Left lung (tissue), 10 donors: Measurements from ENCODE around the gene ZNF30. TPM values are rescaled to one million over a fixed set of nuclear protein-coding genes. Genes with fewer than 3 reads are reported as not detected.

Experiments used
- ATAC-seq: fragments of 200-7000 bp; cut with Tn5 transposase; one replicate; pipeline ENCODE4 v1.9.1; 2020; ENCODE audit warnings: moderate library complexity
- DNase-seq, 4 donors: peaks; one replicate each; pipeline ENCODE4 v3.0.0-alpha.2; 2013 to 2020
- H3K27ac ChIP-seq, 2 donors: fragments of 200-600 bp; sonication (generic) in 1 of 2; one replicate each; pipeline versions ENCODE4 v1.5.0 to v1.8.0; 2020 to 2021
- H3K27me3 ChIP-seq, 2 donors: fragments of 200-600 bp; sonication (generic) in 1 of 2; one replicate each; pipeline versions ENCODE4 v1.5.0 to v1.8.0; 2020 to 2021
- H3K36me3 ChIP-seq, 2 donors: fragments of 200-600 bp; sonication (generic) in 1 of 2; one replicate each; pipeline versions ENCODE4 v1.5.0 to v1.8.0; 2020 to 2021
- H3K4me1 ChIP-seq, 2 donors: fragments of 200-600 bp; one replicate each; pipeline ENCODE4 v1.8.0; 2021
- H3K4me3 ChIP-seq, 2 donors: fragments of 200-600 bp; sonication (generic) in 1 of 2; one replicate each; pipeline versions ENCODE4 v1.5.0 to v1.8.0; 2020 to 2021; ENCODE audit warnings: mild to moderate bottlenecking in 1 of 2
- H3K9me3 ChIP-seq, 2 donors: fragments of 200-600 bp; sonication (generic) in 1 of 2; one replicate each; pipeline versions ENCODE4 v1.5.0 to v1.8.0; 2020 to 2021
- CTCF ChIP-seq, 2 donors: fragments of 200-600 bp; sonication (generic) in 1 of 2; IDR thresholded peaks; one replicate each; pipeline versions ENCODE4 v1.5.0 to v1.8.0; 2021; ENCODE audit warnings: antibody characterized with exemption in 2 of 2
- intact Hi-C, 2 donors: fragments of 100-400 bp; cut with DNase I; formaldehyde crosslinking; loops; one replicate each; pipeline versions ENCODE4 v1.11.2 to v1.14.2; 2022
- polyA plus RNA-seq, 6 donors: library from polyadenylated mRNA; unstranded; fragments of 120-200 nt; gene quantifications; one replicate each; pipeline ENCODE4 v1.2.1, GENCODE V29; 2013; ENCODE audit not compliant: insufficient read length in 6 of 6
- total RNA-seq, 2 donors: library from RNA; stranded (reverse); fragmentation: NEBNext Ultra II Directional; extraction: Animal tissue kit (Norgen Biotek cat#: 25700); gene quantifications; one replicate each; pipeline ENCODE4 v1.2.1, GENCODE V29; 2021
- donor health status: DM: no; HTN: yes; CAD: no.
- donor health status: DM: no; HTN: no; CAD: no.

Gene ZNF30
- total and polyA plus RNA-seq, 8 donors = 3.5 to 10.4 (median 7.5) TPM

GRCh38 chr19:34976611-34977010 is 49.9 kb downstream of the ZNF30 start:
- DNase-seq = no peak
- Histone ChIP-seq H3K4me1 (peaks cover 0 to 32% of the 10 kb centered on the region in 2 donors), H3K4me3 (no peak overlapping the region), H3K27me3 (no peaks in the 10 kb centered on the region), H3K27ac (peak overlapping the region in 1 of 2 donors; percentile 75), H3K36me3 (no peaks in the 10 kb centered on the region), H3K9me3 (peaks cover 0 to 5% of the 10 kb centered on the region in 2 donors)
- intact Hi-C loops = no loop called here
- no peak for TF ChIP-seq CTCF (IDR thresholded peaks at IDR 0.05)
- no peak for ATAC-seq

- no peak for TF ChIP-seq CTCF (IDR thresholded peaks at IDR 0.05)
- Histone ChIP-seq H3K4me1 (peaks cover 0 to 22% of the 10 kb centered on the region in 2 donors), H3K27me3 (no peaks in the 10 kb centered on the region), H3K27ac (no peak overlapping the region), H3K4me3 (no peak overlapping the region), H3K9me3 (peaks cover 0 to 5% of the 10 kb centered on the region in 2 donors), H3K36me3 (no peaks in the 10 kb centered on the region)
- ATAC-seq (no peak), DNase-seq (no peak)
- intact Hi-C loops = no loop called here
Measured at GRCh38 chr19:34979819-34980640, 53.3 kb downstream of the ZNF30 start.

DNA sequence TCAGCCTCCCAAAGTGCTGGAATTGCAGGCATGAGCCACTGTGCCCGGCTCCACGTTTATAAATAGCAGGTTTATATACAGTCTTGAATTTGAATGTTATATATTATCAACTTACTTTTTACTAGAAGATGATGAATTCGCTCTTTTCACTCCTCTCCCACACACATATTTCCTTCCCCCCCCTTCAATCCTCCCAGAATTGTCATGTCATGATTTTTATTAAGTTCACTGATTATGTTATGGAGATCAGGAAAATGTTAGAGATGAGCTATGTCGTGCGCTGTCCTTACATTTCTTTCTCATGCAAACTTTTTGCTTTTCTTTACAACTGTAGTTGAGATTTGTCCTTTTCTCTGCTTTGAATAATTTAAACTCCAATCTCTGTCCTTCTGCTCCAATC is 55.6 kb downstream of the ZNF30 start:
- Histone ChIP-seq H3K27ac (no peak overlapping the region), H3K36me3 (no peaks in the 10 kb centered on the region), H3K4me1 (peaks cover 5 to 21% of the 10 kb centered on the region in 2 donors), H3K9me3 (no peaks in the 10 kb centered on the region), H3K27me3 (no peaks in the 10 kb centered on the region), H3K4me3 (no peak overlapping the region)
- DNase-seq = no peak
- ATAC-seq = no peak
- no peak for TF ChIP-seq CTCF (IDR thresholded peaks at IDR 0.05)
- intact Hi-C loops = no loop called here

- Histone ChIP-seq H3K9me3 (no peaks in the 10 kb centered on the region), H3K27me3 (no peaks in the 10 kb centered on the region)
- TF ChIP-seq CTCF (IDR thresholded peaks at IDR 0.05) = no peak
Measured at GRCh38 chr19:34983786-34984185, 57.1 kb downstream of the ZNF30 start.

DNA sequence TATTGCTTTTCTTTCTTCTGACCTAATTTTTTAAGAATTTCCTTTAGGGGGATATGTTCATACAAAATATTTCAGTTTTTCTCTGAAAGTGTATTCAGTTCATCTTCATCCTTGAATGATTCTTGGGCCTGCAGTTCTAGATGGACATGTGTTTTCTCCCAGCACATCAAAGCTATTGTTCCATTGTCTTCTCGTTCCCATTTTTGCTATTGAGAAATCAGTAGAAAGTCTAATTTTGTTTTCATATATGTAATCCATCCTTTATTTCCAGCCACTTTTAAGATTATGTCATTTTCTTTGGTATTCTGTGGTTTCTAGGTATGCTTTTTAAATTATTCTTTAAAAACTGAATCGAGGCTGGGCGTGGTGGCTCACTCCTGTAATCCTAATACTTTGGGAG is 57.6 kb downstream of the ZNF30 start:
- peaks cover 5 to 27% of the 10 kb centered on the region in 2 donors for H3K4me1 ChIP-seq
- intact Hi-C loops = no loop called here
- no peaks in the 10 kb centered on the region for H3K36me3 ChIP-seq
- TF ChIP-seq CTCF (IDR thresholded peaks at IDR 0.05) = no peak
- peak overlapping the region in 1 of 2 donors; percentile 7 for H3K27ac ChIP-seq
- DNase-seq (no peak), ATAC-seq (no peak)
- no peaks in the 10 kb centered on the region for H3K9me3 ChIP-seq
- no peaks in the 10 kb centered on the region for H3K27me3 ChIP-seq
- no peak overlapping the region for H3K4me3 ChIP-seq

More at GRCh38 chr19:34983786-34984185, 57.1 kb downstream of the ZNF30 start:
- intact Hi-C loops = no loop called here
- Histone ChIP-seq H3K4me1 (peaks cover 5 to 24% of the 10 kb centered on the region in 2 donors), H3K36me3 (no peaks in the 10 kb centered on the region), H3K27ac (no peak overlapping the region), H3K4me3 (no peak overlapping the region)
- ATAC-seq (no peak), DNase-seq (no peak)
